HEK293 (cell line): ENCODE results near the gene PRKAG2.

Experiments
- CTCF ChIA-PET: fragments of 350-600 bp; formaldehyde crosslinking; extraction: SDS; loops from one replicate; lab custom pipeline; 2021; ENCODE audit warnings: antibody characterized with exemption; lab: Yijun Ruan, JAX
- POLR2A ChIA-PET: fragments of 300-600 bp; formaldehyde crosslinking; extraction: SDS; loops from one replicate; lab custom pipeline; 2020; ENCODE audit warnings: antibody characterized with exemption, inconsistent platforms; lab: Yijun Ruan, JAX
- H3K27ac ChIP-seq: fragments of 200-500 bp; sonication (Bioruptor generic); 2 replicates; pipeline ENCODE4 v1.5.1; 2014; ENCODE audit warnings: low read depth, low read length, control low read depth, inconsistent platforms; ENCODE audit errors: extremely low read depth
- H3K36me3 ChIP-seq, 2 experiments: fragments of 200-500 bp in 1 of 2; sonication (Bioruptor generic) in 1 of 2; 1 replicate in 1 of 2; 2 replicates in 1 of 2; pipeline ENCODE4 v1.5.1; 2014 to 2017; ENCODE audit warnings: inconsistent platforms in 2 of 2, low read length in 2 of 2; ENCODE audit not compliant: control insufficient read depth in 2 of 2, insufficient read depth in 1 of 2
- H3K4me1 ChIP-seq: fragments of 200-500 bp; sonication (Bioruptor generic); 2 replicates; pipeline ENCODE4 v1.5.1; 2014; ENCODE audit warnings: mild to moderate bottlenecking, low read length, inconsistent platforms; ENCODE audit not compliant: control insufficient read depth, insufficient read depth
- H3K4me3 ChIP-seq: 2 replicates; pipeline ENCODE4 v1.5.1; 2011; ENCODE audit warnings: low read depth, mild to moderate bottlenecking, control low read depth, low read length, moderate library complexity
- H3K9me3 ChIP-seq: fragments of 200-500 bp; sonication (Bioruptor generic); 2 replicates; pipeline ENCODE4 v1.5.1; 2014; ENCODE audit warnings: low read depth, low read length, inconsistent platforms; ENCODE audit not compliant: control insufficient read depth, insufficient read depth
- GLI4 ChIP-seq: fragments of 450-650 bp; formaldehyde crosslinking; IDR thresholded peaks from 2 replicates; pipeline ENCODE4 v1.5.1; 2016; ENCODE audit warnings: missing biosample characterization, missing genetic modification characterization
- SALL2 ChIP-seq: fragments of 450-650 bp; formaldehyde crosslinking; IDR thresholded peaks from 2 replicates; pipeline ENCODE4 v1.5.0; 2017; ENCODE audit warnings: missing biosample characterization, mild to moderate bottlenecking, missing genetic modification characterization, borderline replicate concordance
- ZBTB20 ChIP-seq: fragments of 450-650 bp; formaldehyde crosslinking; IDR thresholded peaks from 2 replicates; pipeline ENCODE4 v1.5.1; 2016; ENCODE audit warnings: missing biosample characterization, missing genetic modification characterization
- ZBTB7A ChIP-seq: fragments of 450-650 bp; formaldehyde crosslinking; IDR thresholded peaks from 2 replicates; pipeline ENCODE4 v1.5.1; 2016; ENCODE audit warnings: low read depth, missing biosample characterization, missing genetic modification characterization
- ZBTB8A ChIP-seq: fragments of 450-650 bp; formaldehyde crosslinking; IDR thresholded peaks from 2 replicates; pipeline ENCODE4 v1.5.1; 2016; ENCODE audit warnings: missing biosample characterization, missing genetic modification characterization
- ZNF174 ChIP-seq: fragments of 450-650 bp; formaldehyde crosslinking; IDR thresholded peaks from 2 replicates; pipeline ENCODE4 v1.5.0; 2017; ENCODE audit warnings: missing biosample characterization, mild to moderate bottlenecking, missing genetic modification characterization
- ZNF214 ChIP-seq: fragments of 450-650 bp; formaldehyde crosslinking; IDR thresholded peaks from 2 replicates; pipeline ENCODE4 v1.5.1; 2017; ENCODE audit warnings: missing biosample characterization, mild to moderate bottlenecking, missing genetic modification characterization, borderline replicate concordance
- ZNF311 ChIP-seq: fragments of 450-650 bp; formaldehyde crosslinking; IDR thresholded peaks from 2 replicates; pipeline ENCODE4 v1.5.1; 2017; ENCODE audit warnings: missing biosample characterization, missing genetic modification characterization, borderline replicate concordance
- ZNF350 ChIP-seq: fragments of 450-650 bp; formaldehyde crosslinking; IDR thresholded peaks from 2 replicates; pipeline ENCODE4 v1.5.0; 2017; ENCODE audit warnings: missing biosample characterization, mild to moderate bottlenecking, missing genetic modification characterization
- ZNF426 ChIP-seq: fragments of 450-650 bp; formaldehyde crosslinking; IDR thresholded peaks from 2 replicates; pipeline ENCODE4 v1.5.1; 2017; ENCODE audit warnings: missing biosample characterization, missing genetic modification characterization, mild to moderate bottlenecking, inconsistent platforms, moderate library complexity
- ZNF747 ChIP-seq: fragments of 450-650 bp; formaldehyde crosslinking; IDR thresholded peaks from 2 replicates; pipeline ENCODE4 v1.5.1; 2016; ENCODE audit warnings: missing biosample characterization, missing genetic modification characterization
- TF ChIP-seq, protein P1 (sequence below): fragments of 450-650 bp; formaldehyde crosslinking; IDR thresholded peaks from 2 replicates; pipeline ENCODE4 v1.5.1; 2016; ENCODE audit warnings: missing biosample characterization, missing genetic modification characterization
- TF ChIP-seq, protein P2 (sequence below): fragments of 450-650 bp; formaldehyde crosslinking; IDR thresholded peaks from 2 replicates; pipeline ENCODE4 v1.5.1; 2016; ENCODE audit warnings: missing biosample characterization, missing genetic modification characterization
- TF ChIP-seq, protein P3 (sequence below): fragments of 450-650 bp; formaldehyde crosslinking; IDR thresholded peaks from 2 replicates; pipeline ENCODE4 v1.5.0; 2017; ENCODE audit warnings: missing biosample characterization, missing genetic modification characterization, borderline replicate concordance
- TF ChIP-seq, protein P4 (sequence below): fragments of 450-650 bp; formaldehyde crosslinking; IDR thresholded peaks from 2 replicates; pipeline ENCODE4 v1.5.1; 2016; ENCODE audit warnings: missing biosample characterization, missing genetic modification characterization

PRKAG2 gene

DNA sequence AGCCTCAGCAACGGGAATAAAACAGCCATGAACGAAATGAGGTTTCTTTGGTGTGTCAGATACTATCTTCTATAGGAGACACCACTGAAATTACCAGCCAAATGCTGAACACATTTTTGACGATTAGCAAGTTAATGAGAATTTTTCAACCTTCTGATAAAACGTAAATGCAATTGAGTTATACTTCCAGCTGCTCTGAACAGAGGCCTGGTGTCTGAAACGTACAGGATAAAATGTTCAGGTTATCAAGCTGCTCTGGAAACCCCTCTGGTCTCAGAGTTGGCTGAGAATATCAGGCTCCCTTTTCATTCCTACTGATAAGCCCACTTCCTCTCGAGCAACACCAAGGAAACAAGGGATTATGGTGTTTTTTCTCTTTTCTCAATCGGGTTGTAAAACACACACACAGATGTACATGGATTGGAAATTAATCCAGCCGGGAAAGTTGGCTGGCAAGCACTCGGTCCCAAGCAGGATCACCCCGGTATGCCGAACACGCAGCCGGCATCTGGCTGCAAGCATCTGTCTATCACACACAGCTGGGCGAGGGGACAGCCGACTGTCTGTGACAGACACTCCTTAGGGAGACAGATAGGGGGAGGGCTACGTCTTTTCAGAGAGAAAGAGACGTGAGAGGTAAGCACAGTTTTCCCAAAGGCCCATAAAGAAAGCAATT, 171.8 kb downstream of the PRKAG2 start (continued):
- TF ChIP-seq ZNF426 (tag by site-specific recombination) (no peak), ZNF174 (no peak), ZBTB7A (tag by site-specific recombination) (no peak), ZBTB8A (tag by site-specific recombination) (no peak)
- TF ChIP-seq, protein P1, sequence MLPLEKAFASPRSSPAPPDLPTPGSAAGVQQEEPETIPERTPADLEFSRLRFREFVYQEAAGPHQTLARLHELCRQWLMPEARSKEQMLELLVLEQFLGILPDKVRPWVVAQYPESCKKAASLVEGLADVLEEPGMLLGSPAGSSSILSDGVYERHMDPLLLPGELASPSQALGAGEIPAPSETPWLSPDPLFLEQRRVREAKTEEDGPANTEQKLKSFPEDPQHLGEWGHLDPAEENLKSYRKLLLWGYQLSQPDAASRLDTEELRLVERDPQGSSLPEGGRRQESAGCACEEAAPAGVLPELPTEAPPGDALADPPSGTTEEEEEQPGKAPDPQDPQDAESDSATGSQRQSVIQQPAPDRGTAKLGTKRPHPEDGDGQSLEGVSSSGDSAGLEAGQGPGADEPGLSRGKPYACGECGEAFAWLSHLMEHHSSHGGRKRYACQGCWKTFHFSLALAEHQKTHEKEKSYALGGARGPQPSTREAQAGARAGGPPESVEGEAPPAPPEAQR (tag by site-specific recombination) = no peak
- TF ChIP-seq, protein P2, sequence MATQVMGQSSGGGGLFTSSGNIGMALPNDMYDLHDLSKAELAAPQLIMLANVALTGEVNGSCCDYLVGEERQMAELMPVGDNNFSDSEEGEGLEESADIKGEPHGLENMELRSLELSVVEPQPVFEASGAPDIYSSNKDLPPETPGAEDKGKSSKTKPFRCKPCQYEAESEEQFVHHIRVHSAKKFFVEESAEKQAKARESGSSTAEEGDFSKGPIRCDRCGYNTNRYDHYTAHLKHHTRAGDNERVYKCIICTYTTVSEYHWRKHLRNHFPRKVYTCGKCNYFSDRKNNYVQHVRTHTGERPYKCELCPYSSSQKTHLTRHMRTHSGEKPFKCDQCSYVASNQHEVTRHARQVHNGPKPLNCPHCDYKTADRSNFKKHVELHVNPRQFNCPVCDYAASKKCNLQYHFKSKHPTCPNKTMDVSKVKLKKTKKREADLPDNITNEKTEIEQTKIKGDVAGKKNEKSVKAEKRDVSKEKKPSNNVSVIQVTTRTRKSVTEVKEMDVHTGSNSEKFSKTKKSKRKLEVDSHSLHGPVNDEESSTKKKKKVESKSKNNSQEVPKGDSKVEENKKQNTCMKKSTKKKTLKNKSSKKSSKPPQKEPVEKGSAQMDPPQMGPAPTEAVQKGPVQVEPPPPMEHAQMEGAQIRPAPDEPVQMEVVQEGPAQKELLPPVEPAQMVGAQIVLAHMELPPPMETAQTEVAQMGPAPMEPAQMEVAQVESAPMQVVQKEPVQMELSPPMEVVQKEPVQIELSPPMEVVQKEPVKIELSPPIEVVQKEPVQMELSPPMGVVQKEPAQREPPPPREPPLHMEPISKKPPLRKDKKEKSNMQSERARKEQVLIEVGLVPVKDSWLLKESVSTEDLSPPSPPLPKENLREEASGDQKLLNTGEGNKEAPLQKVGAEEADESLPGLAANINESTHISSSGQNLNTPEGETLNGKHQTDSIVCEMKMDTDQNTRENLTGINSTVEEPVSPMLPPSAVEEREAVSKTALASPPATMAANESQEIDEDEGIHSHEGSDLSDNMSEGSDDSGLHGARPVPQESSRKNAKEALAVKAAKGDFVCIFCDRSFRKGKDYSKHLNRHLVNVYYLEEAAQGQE (tag by site-specific recombination) = no peak
- TF ChIP-seq, all 188 proteins: peak for 0

DNA sequence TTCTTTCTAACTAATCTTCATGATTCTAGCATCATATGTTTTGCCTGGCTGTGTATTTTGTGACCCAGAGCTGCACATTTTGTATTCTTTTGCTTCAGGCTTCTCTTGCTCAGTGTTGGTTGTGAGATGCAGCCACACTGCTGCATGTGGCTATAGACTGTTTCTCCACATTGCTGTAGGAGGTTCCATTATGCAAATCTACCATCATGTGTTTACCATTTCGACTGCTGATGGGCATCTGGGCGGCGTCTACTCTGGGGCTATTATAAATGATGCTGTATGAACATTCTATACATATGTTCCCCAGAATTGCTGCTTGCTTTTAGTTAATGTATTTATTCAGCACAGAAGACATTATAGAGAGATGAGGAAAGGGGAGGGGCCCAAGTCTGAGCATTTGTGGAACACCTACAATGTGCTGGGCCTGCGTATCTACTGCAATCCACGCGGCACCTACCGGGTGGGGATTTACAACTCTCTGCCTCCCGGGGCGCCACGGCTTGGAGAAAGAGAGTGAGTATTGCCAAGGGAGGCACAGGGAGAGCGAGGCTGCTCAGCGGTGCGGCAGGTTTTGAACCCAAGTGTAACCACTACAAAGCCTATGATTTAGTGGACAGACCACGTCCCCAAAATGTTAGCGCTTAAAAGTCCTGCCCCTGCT, 172.5 kb downstream of the PRKAG2 start:
- Histone ChIP-seq H3K9me3 (no peaks in the 10 kb centered on the region), H3K27ac (no peak overlapping the region)
- TF ChIP-seq, protein P3, sequence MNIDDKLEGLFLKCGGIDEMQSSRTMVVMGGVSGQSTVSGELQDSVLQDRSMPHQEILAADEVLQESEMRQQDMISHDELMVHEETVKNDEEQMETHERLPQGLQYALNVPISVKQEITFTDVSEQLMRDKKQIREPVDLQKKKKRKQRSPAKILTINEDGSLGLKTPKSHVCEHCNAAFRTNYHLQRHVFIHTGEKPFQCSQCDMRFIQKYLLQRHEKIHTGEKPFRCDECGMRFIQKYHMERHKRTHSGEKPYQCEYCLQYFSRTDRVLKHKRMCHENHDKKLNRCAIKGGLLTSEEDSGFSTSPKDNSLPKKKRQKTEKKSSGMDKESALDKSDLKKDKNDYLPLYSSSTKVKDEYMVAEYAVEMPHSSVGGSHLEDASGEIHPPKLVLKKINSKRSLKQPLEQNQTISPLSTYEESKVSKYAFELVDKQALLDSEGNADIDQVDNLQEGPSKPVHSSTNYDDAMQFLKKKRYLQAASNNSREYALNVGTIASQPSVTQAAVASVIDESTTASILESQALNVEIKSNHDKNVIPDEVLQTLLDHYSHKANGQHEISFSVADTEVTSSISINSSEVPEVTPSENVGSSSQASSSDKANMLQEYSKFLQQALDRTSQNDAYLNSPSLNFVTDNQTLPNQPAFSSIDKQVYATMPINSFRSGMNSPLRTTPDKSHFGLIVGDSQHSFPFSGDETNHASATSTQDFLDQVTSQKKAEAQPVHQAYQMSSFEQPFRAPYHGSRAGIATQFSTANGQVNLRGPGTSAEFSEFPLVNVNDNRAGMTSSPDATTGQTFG (tag by site-specific recombination) = no peak
- TF ChIP-seq GLI4 = no peak
- TF ChIP-seq ZNF311 (tag by site-specific recombination) = no peak
- TF ChIP-seq, protein P4, sequence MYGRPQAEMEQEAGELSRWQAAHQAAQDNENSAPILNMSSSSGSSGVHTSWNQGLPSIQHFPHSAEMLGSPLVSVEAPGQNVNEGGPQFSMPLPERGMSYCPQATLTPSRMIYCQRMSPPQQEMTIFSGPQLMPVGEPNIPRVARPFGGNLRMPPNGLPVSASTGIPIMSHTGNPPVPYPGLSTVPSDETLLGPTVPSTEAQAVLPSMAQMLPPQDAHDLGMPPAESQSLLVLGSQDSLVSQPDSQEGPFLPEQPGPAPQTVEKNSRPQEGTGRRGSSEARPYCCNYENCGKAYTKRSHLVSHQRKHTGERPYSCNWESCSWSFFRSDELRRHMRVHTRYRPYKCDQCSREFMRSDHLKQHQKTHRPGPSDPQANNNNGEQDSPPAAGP (tag by site-specific recombination) = no peak
- TF ChIP-seq ZBTB20 (tag by site-specific recombination) = no peak
- TF ChIP-seq ZNF214 (tag by site-specific recombination) = no peak
- no peak for TF ChIP-seq ZNF747 (tag by site-specific recombination)
- TF ChIP-seq ZNF350 (tag by site-specific recombination) = no peak
- TF ChIP-seq SALL2 = no peak
- TF ChIP-seq, all 188 proteins: peak for 0
- Histone ChIP-seq H3K4me1 (0 out of 2 replicates have a peak, but pooled peaks cover under 1% of the 10 kb centered on the region), H3K4me3 (no peak overlapping the region), H3K36me3 (peaks cover 0 to 6% of the 10 kb centered on the region in 2 experiments; a peak in 1 of 3 replicates)
- ChIA-PET CTCF (interaction anchor here (1.0 to 2.1 kb wide), 10 partner anchors 8 to 138 kb away, joined by 3 to 5 read pairs (median 4); no protein-coding TSS in a partner anchor), POLR2A (no interaction called here)
